ENCODE measurements around the gene CBFA2T3. TPM values are rescaled to one million over a fixed set of nuclear protein-coding genes. Genes with fewer than 3 reads are reported as not detected.

CBFA2T3 gene
- total and polyA plus RNA-seq, 4 donors, result 4.7 to 11.8 (median 6.6) TPM

- H3K4me3 ChIP-seq, result no peak overlapping the region
- H3K4me1 ChIP-seq (ENCODE audit: control insufficient read depth in 5 of 5, insufficient read depth in 5 of 5, low read length in 5 of 5), result no peaks in the 10 kb centered on the region
- H3K36me3 ChIP-seq (ENCODE audit: control insufficient read depth in 4 of 4, insufficient read depth in 4 of 4, low read length in 4 of 4), result no peaks in the 10 kb centered on the region
- no peak overlapping the region for H3K9ac ChIP-seq (ENCODE audit: insufficient read depth in 1 of 2, low read length in 2 of 2)
- H3K27me3 ChIP-seq (ENCODE audit: control insufficient read depth in 3 of 3, insufficient read depth in 3 of 3, low read length in 2 of 3), result peaks cover 2 to 12% (median 3%) of the 10 kb centered on the region in 3 donors
- no peak overlapping the region for H3K27ac ChIP-seq (ENCODE audit: low read depth in 1 of 2, low read length in 1 of 2)
- H3K9me3 ChIP-seq (ENCODE audit: control insufficient read depth in 4 of 4, insufficient read depth in 3 of 4, low read length in 3 of 4), result peaks cover 0 to 19% (median 6%) of the 10 kb centered on the region in 4 donors
- no peak for TF ChIP-seq CTCF (IDR thresholded peaks at IDR 0.05; ENCODE audit: control extremely low read depth, extremely low read depth)
- DNase-seq (no peak), ATAC-seq (ENCODE audit: insufficient read depth, low FRiP score) (no peak)
- WGBS, 2 donors, result 75 to 84% methylated on average over 25 of the region's 25 CpGs
Observed at GRCh38 chr16:89022051-89022836, 45.2 kb upstream of the CBFA2T3 start.

DNA sequence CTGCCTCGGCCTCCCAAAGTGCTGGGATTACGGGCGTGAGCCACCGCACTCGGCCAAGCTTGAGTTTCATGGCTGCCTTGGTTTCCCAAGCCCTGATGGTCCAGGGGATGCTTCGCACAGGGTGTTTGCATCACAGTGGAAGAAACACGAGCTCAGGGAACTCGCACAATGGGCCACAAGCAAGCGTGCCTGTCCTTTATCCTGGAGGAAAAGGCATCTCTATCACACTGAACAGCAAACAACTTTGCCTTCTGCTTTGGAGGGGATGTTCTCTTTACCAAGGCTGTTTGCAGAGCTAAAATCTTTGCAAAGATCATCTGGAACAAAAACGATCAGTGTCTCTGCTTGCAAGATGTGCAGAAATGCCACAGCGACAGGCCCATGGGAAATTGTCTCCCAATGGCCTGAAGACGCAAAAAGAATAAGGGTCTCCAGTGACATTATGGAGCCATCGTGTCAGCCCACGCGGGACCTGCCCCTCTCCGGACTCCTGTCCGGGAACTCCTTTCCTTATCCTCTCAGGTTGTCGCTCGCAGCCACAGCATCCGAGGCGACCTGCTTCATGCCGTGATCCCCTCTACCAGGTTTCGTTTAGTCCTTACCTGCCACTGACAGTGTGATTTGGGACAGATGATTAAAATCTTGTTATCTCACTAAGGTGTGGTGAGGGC lies 44.1 kb upstream of the CBFA2T3 start:
- no peak overlapping the region for H3K27ac ChIP-seq (ENCODE audit: low read depth in 1 of 2, low read length in 1 of 2)
- ATAC-seq (ENCODE audit: insufficient read depth, low FRiP score) (no peak), DNase-seq (no peak)
- H3K9me3 ChIP-seq (ENCODE audit: control insufficient read depth in 4 of 4, insufficient read depth in 3 of 4, low read length in 3 of 4), result peaks cover 0 to 26% (median 3%) of the 10 kb centered on the region in 4 donors
- no peaks in the 10 kb centered on the region for H3K36me3 ChIP-seq (ENCODE audit: control insufficient read depth in 4 of 4, insufficient read depth in 4 of 4, low read length in 4 of 4)
- H3K9ac ChIP-seq (ENCODE audit: insufficient read depth in 1 of 2, low read length in 2 of 2), result no peak overlapping the region
- TF ChIP-seq CTCF (IDR thresholded peaks at IDR 0.05; ENCODE audit: control extremely low read depth, extremely low read depth), result no peak
- no peaks in the 10 kb centered on the region for H3K4me1 ChIP-seq (ENCODE audit: control insufficient read depth in 5 of 5, insufficient read depth in 5 of 5, low read length in 5 of 5)
- no peak overlapping the region for H3K4me3 ChIP-seq
- peaks cover 2 to 12% (median 3%) of the 10 kb centered on the region in 3 donors for H3K27me3 ChIP-seq (ENCODE audit: control insufficient read depth in 3 of 3, insufficient read depth in 3 of 3, low read length in 2 of 3)
- WGBS, 2 donors, result 86 to 92% methylated on average over 23 of the region's 23 CpGs

DNA sequence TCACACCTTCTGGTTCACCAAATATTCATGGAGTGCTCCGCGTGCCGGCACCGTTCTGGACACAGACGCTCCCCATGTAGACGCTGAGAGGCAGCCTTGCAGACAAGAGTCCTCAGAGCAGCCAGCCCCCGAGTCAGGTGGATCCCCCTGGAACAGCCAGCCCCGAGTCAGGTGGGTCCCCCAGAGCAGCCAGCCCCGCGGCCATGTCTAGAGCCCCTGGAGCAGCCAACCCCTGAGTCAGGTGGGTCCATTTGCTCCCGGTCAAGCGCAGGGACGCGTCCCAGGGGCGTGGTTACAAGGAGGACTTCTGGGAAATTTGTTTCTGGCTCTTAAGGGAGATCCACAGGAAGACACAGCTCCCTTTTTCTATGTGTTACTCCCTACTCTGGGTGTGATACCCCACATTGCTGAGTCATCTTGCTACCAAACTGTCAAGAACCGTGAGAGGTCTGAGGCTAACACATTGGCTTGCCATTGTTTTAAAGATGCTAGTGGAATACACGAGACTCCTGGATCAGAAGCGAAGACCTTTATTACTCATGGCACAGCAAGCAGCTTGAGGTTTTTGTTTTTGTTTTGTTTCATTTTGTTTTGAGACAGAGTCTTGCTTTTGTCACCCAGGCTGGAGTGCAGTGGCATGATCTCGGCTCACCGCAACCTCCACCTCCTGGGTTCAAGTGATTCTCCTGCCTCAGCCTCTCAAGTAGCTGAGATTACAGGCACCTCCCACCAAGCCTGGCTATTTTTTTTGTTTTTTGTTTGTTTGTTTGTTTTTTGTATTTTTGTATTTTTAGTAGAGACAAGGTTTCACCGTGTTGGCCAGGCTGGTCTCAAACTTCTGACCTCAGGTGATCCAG lies 43.3 kb upstream of the CBFA2T3 start:
- no peaks in the 10 kb centered on the region for H3K4me1 ChIP-seq (ENCODE audit: control insufficient read depth in 5 of 5, insufficient read depth in 5 of 5, low read length in 5 of 5)
- H3K4me3 ChIP-seq, result no peak overlapping the region
- ATAC-seq (ENCODE audit: insufficient read depth, low FRiP score) (no peak), DNase-seq (no peak)
- peaks cover 0 to 27% (median 0%) of the 10 kb centered on the region in 4 donors for H3K9me3 ChIP-seq (ENCODE audit: control insufficient read depth in 4 of 4, insufficient read depth in 3 of 4, low read length in 3 of 4)
- peaks cover 2 to 12% (median 6%) of the 10 kb centered on the region in 3 donors for H3K27me3 ChIP-seq (ENCODE audit: control insufficient read depth in 3 of 3, insufficient read depth in 3 of 3, low read length in 2 of 3)
- no peak overlapping the region for H3K27ac ChIP-seq (ENCODE audit: low read depth in 1 of 2, low read length in 1 of 2)
- TF ChIP-seq CTCF (IDR thresholded peaks at IDR 0.05; ENCODE audit: control extremely low read depth, extremely low read depth), result no peak
- WGBS, 2 donors, result 78 to 84% methylated on average over 21 of the region's 21 CpGs
- no peaks in the 10 kb centered on the region for H3K36me3 ChIP-seq (ENCODE audit: control insufficient read depth in 4 of 4, insufficient read depth in 4 of 4, low read length in 4 of 4)
- no peak overlapping the region for H3K9ac ChIP-seq (ENCODE audit: insufficient read depth in 1 of 2, low read length in 2 of 2)
